GM23248 (cell line): ENCODE results near the gene FHOD3. TPM values are rescaled to one million over a fixed set of nuclear protein-coding genes. Genes with fewer than 3 reads are reported as not detected.

Experiments
- DNase-seq: peaks from one replicate; pipeline ENCODE4 v3.0.0-alpha.2; 2015
- H2AFZ ChIP-seq: fragments of 200-600 bp; sonication (generic); 2 replicates; pipeline ENCODE4 v1.6.1; 2016; ENCODE audit warnings: antibody characterized with exemption
- H3F3A ChIP-seq: fragments of 200-600 bp; sonication (generic); 2 replicates; pipeline ENCODE4 v1.6.1; 2016; ENCODE audit warnings: mild to moderate bottlenecking, antibody characterized with exemption, mixed run types; ENCODE audit not compliant: insufficient read depth
- H3K27ac ChIP-seq: fragments of 200-600 bp; sonication (generic); 2 replicates; pipeline ENCODE4 v1.5.1; 2016; ENCODE audit warnings: mild to moderate bottlenecking
- H3K27me3 ChIP-seq: fragments of 200-600 bp; sonication (generic); replicated peaks from 2 replicates; pipeline ENCODE4 v1.6.1; 2016; ENCODE audit warnings: mild to moderate bottlenecking; ENCODE audit not compliant: insufficient read depth
- H3K36me3 ChIP-seq: fragments of 200-600 bp; sonication (generic); 2 replicates; pipeline ENCODE4 v1.6.1; 2016; ENCODE audit warnings: low read depth, mild to moderate bottlenecking
- H3K4me1 ChIP-seq: fragments of 200-600 bp; sonication (generic); 2 replicates; pipeline ENCODE4 v1.6.1; 2016; ENCODE audit warnings: mild to moderate bottlenecking; ENCODE audit not compliant: insufficient read depth
- H3K4me2 ChIP-seq: fragments of 200-600 bp; sonication (generic); one replicate; pipeline ENCODE4 v1.6.1; 2016; ENCODE audit warnings: mild to moderate bottlenecking; ENCODE audit not compliant: unreplicated experiment
- H3K4me3 ChIP-seq: fragments of 200-600 bp; sonication (generic); 2 replicates; pipeline ENCODE4 v1.5.1; 2016; ENCODE audit warnings: mild to moderate bottlenecking
- H3K79me2 ChIP-seq: fragments of 200-600 bp; sonication (generic); 2 replicates; pipeline ENCODE4 v1.6.1; 2016; ENCODE audit warnings: mild to moderate bottlenecking; ENCODE audit not compliant: insufficient read depth
- H3K9ac ChIP-seq: fragments of 200-600 bp; sonication (generic); 2 replicates; pipeline ENCODE4 v1.6.1; 2016; ENCODE audit warnings: mild to moderate bottlenecking
- H3K9me2 ChIP-seq: fragments of 200-600 bp; sonication (generic); 2 replicates; pipeline ENCODE4 v1.6.1; 2016; ENCODE audit warnings: mixed run types, mild to moderate bottlenecking, moderate library complexity; ENCODE audit not compliant: insufficient read depth
- H3K9me3 ChIP-seq: fragments of 200-600 bp; sonication (generic); one replicate; pipeline ENCODE4 v1.6.1; 2017; ENCODE audit warnings: low read depth
- H4K20me1 ChIP-seq: fragments of 200-600 bp; sonication (generic); 2 replicates; pipeline ENCODE4 v1.6.0; 2016; ENCODE audit not compliant: insufficient read depth
- EZH2 ChIP-seq: fragments of 200-600 bp; sonication (generic); IDR thresholded peaks from 2 replicates; pipeline ENCODE4 v1.6.1; 2018; ENCODE audit warnings: antibody characterized with exemption, mild to moderate bottlenecking; ENCODE audit not compliant: insufficient read depth, poor library complexity, severe bottlenecking
- EZH2phosphoT487 ChIP-seq: fragments of 200-600 bp; sonication (generic); IDR thresholded peaks from 2 replicates; pipeline ENCODE4 v1.6.1; 2018; ENCODE audit warnings: antibody characterized with exemption, moderate library complexity, mild to moderate bottlenecking, low read depth; ENCODE audit not compliant: insufficient read depth
- WGBS, 2 experiments: methylation state at CpG; one replicate each; pipeline ENCODE4 v1.1.6; 2015 to 2017; ENCODE audit warnings: low lambda C conversion rate in 2 of 2, low coverage in 1 of 2; ENCODE audit errors: missing lambda C conversion rate in 2 of 2; 5-methylcytosine and 5-hydroxymethylcytosine counted together
- in situ Hi-C: fragments of 300-500 bp; cut with MboI; formaldehyde crosslinking; loops from 2 replicates; pipeline ENCODE4 v1.15.0; 2020
- polyA plus RNA-seq: library from polyadenylated mRNA; unstranded; fragments of >200 nt; fragmentation: Nextera tagmentation; extraction: Ambion mirVana; gene quantifications from 2 replicates; pipeline ENCODE4 v1.2.1, GENCODE V29; 2016
- total RNA-seq: library from RNA; depleted of rRNA; stranded (reverse); fragments of >200 nt; shearing (Covaris generic); gene quantifications from 2 replicates; pipeline ENCODE4 v1.2.3, GENCODE V29; 2014

Gene FHOD3
- total and polyA plus RNA-seq, 2 experiments from 2014 or later = 1.6 to 10.1 TPM

DNA sequence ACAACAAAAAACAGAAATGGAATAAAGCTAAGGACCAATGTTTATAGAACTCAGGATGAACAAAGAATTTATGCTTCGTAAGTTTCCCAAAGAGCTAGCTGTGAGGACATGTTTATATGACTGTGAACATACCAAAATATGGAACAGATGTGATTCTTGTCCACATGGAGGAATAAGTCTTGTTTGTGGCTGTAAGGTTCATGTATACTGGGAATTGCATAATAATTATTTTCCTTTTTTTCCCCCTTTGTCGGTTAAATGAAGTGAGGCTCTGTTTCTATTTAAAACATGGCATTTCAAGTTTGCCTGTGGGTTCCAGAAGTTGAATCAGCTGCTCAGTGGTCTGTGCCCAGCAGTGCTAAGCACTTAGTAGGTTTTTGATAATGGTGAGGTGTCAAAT is 108.1 kb downstream of the FHOD3 start:
- in situ Hi-C loops = no loop called here
- H3F3A ChIP-seq = no peaks in the 10 kb centered on the region
- no peak for DNase-seq
- no peak overlapping the region for H3K4me2 ChIP-seq
- H3K36me3 ChIP-seq = no peaks in the 10 kb centered on the region
- 57% methylated on average over 2 of the region's 2 CpGs for WGBS, 2 experiments
- no peak overlapping the region for H2AFZ ChIP-seq
- H3K9me2 ChIP-seq = no peaks in the 10 kb centered on the region
- no peak overlapping the region for H3K27ac ChIP-seq
- no peak overlapping the region for H3K9ac ChIP-seq
- H3K9me3 ChIP-seq = no peaks in the 10 kb centered on the region
- no peaks in the 10 kb centered on the region for H4K20me1 ChIP-seq
- no peak overlapping the region for H3K4me3 ChIP-seq
- H3K4me1 ChIP-seq = no peaks in the 10 kb centered on the region
- no peaks in the 10 kb centered on the region for H3K27me3 ChIP-seq
- TF ChIP-seq EZH2 (no peak), EZH2phosphoT487 (no peak)
- no peaks in the 10 kb centered on the region for H3K79me2 ChIP-seq

DNA sequence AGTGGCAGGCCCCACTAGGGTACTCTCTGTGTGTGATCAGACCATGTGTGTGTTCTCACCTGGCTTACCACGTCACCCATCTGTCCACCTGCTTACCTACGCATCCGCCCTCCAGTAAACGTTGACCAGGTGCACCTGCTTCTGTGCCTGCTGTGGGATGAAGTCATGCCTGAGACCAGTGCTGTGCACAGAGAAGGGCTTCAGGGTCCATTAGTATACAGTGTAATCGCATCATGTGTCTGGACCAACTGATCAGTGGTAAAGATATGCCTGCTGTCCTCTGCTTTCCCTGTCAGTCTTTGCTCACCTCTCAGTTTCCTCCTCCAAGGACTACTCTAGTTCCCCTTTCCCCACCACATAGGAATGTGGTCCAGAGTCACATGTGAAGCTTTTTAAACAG is 109.3 kb downstream of the FHOD3 start:
- DNase-seq = no peak
- 90 to 93% methylated on average over 5 of the region's 5 CpGs for WGBS, 2 experiments
- Histone ChIP-seq H3K4me3 (no peak overlapping the region), H3K4me1 (peaks cover 1% of the 10 kb centered on the region; the same call in 1 of the 2 replicates), H3K9ac (no peak overlapping the region), H3F3A (no peaks in the 10 kb centered on the region), H2AFZ (no peak overlapping the region), H3K79me2 (no peaks in the 10 kb centered on the region), H4K20me1 (no peaks in the 10 kb centered on the region), H3K9me3 (no peaks in the 10 kb centered on the region), H3K9me2 (no peaks in the 10 kb centered on the region), H3K4me2 (no peak overlapping the region), H3K27ac (no peak overlapping the region), H3K27me3 (no peaks in the 10 kb centered on the region), H3K36me3 (no peaks in the 10 kb centered on the region)
- TF ChIP-seq EZH2 = no peak
- no peak for TF ChIP-seq EZH2phosphoT487
- in situ Hi-C loops = no loop called here

DNA sequence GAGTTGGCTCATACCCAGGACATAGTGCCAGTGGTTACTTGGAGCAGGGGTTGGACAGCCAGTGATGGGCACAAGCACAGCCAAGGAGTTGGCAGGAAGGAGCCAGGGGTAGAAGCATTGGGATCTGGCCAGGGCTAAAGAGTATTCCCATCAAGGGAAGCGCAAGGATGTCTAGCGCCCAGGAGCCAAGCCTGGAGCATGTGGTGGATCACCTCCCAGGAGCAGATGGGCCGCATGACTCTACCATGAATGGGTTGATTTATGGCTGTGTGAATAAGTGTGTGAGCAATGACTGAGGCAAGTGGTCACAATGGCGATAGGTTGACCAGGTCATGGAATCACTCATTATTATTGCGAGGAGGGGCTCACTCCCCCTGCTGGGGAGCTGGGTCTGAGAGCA is 111.1 kb downstream of the FHOD3 start:
- TF ChIP-seq EZH2phosphoT487 (no peak), EZH2 (no peak)
- no peaks in the 10 kb centered on the region for H3K27me3 ChIP-seq
- H3K4me1 ChIP-seq = peaks cover 5% of the 10 kb centered on the region; the same call in 1 of the 2 replicates
- no peak overlapping the region for H3K4me3 ChIP-seq
- WGBS, 2 experiments = 92 to 94% methylated on average over 5 of the region's 5 CpGs
- DNase-seq = no peak
- in situ Hi-C loops = no loop called here
- no peak overlapping the region for H3K4me2 ChIP-seq
- no peak overlapping the region for H2AFZ ChIP-seq
- H3K9ac ChIP-seq = no peak overlapping the region
- no peaks in the 10 kb centered on the region for H3F3A ChIP-seq
- H3K36me3 ChIP-seq = no peaks in the 10 kb centered on the region
- no peaks in the 10 kb centered on the region for H3K79me2 ChIP-seq
- H3K27ac ChIP-seq = no peak overlapping the region
- no peaks in the 10 kb centered on the region for H3K9me2 ChIP-seq
- no peaks in the 10 kb centered on the region for H3K9me3 ChIP-seq
- H4K20me1 ChIP-seq = no peaks in the 10 kb centered on the region

DNA sequence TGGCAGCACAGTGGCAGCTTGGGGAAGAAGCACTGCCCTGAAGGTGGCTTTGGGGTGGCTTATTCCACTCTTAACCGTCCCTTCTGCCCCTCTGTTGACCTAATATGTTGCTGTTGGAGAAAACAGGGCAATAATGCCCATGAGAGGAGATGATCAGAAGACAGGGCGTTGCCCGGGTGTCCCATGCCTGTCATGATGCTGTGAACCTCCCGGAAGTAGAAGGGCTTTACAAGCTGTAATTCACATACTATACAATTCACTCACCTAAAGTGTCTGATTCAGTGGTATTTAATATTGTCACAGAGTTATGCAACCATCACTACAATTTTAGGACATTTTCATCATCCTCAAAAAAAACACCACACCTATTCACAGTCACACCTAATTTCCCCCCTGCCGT is 112.3 kb downstream of the FHOD3 start:
- in situ Hi-C loops = no loop called here
- 71 to 75% methylated on average over 5 of the region's 5 CpGs for WGBS, 2 experiments
- no peak overlapping the region for H3K27ac ChIP-seq

DNA sequence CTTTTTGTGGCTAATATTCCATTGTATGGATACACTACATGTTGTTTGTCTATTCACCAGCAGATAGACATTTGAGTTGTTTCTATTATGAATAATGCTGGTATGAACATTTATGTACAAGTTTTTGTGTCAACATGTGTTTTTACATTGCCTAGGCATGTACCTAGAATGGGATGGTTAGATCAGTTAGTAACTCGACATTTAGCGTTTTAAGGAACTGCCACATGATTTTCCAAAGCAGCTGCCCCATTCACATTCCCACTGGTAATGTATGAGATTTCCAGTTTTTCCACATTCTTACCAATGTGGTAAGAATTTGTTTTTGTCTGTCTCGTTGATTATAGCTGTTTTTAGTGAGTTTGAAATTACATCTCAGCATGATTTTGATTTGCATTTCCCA is 112.8 kb downstream of the FHOD3 start:
- Histone ChIP-seq H3K9me3 (no peaks in the 10 kb centered on the region), H3K27ac (no peak overlapping the region), H3K27me3 (no peaks in the 10 kb centered on the region), H3F3A (0 out of 2 replicates have a peak, but pooled peaks cover under 1% of the 10 kb centered on the region), H4K20me1 (no peaks in the 10 kb centered on the region), H3K79me2 (no peaks in the 10 kb centered on the region), H3K4me1 (peaks cover 8% of the 10 kb centered on the region), H2AFZ (no peak overlapping the region), H3K9me2 (no peaks in the 10 kb centered on the region), H3K4me3 (no peak overlapping the region), H3K9ac (no peak overlapping the region), H3K36me3 (no peaks in the 10 kb centered on the region), H3K4me2 (no peak overlapping the region)
- DNase-seq = no peak
- WGBS, 2 experiments = 95 to 99% methylated on average over 3 of the region's 3 CpGs
- in situ Hi-C loops = no loop called here
- TF ChIP-seq EZH2 = no peak

More for the DNA sequence above, 112.3 kb downstream of the FHOD3 start:
- H3K9me3 ChIP-seq = no peaks in the 10 kb centered on the region
- H3K27me3 ChIP-seq = no peaks in the 10 kb centered on the region
- no peak overlapping the region for H3K4me3 ChIP-seq
- DNase-seq = no peak
- peaks cover 5% of the 10 kb centered on the region; the same call in 1 of the 2 replicates for H3K4me1 ChIP-seq
- no peaks in the 10 kb centered on the region for H3K36me3 ChIP-seq
- H3K9me2 ChIP-seq = no peaks in the 10 kb centered on the region
- TF ChIP-seq EZH2phosphoT487 = no peak
- no peak overlapping the region for H2AFZ ChIP-seq
- no peaks in the 10 kb centered on the region for H3K79me2 ChIP-seq
- no peaks in the 10 kb centered on the region for H3F3A ChIP-seq
- H3K4me2 ChIP-seq = no peak overlapping the region
- H3K9ac ChIP-seq = no peak overlapping the region
- H4K20me1 ChIP-seq = no peaks in the 10 kb centered on the region
